Measurements from ENCODE around the gene ORC1. TPM values are rescaled to one million over a fixed set of nuclear protein-coding genes. Genes with fewer than 3 reads are reported as not detected.
"Not testable (repeated sequence)": the region's sequence is repeated elsewhere in the genome, so short reads cannot be mapped to it uniquely, and the experiment has no call there.

Gene ORC1
- total RNA-seq, 2 donors from 2014 or later = 1.2 to 2.0 TPM

DNA sequence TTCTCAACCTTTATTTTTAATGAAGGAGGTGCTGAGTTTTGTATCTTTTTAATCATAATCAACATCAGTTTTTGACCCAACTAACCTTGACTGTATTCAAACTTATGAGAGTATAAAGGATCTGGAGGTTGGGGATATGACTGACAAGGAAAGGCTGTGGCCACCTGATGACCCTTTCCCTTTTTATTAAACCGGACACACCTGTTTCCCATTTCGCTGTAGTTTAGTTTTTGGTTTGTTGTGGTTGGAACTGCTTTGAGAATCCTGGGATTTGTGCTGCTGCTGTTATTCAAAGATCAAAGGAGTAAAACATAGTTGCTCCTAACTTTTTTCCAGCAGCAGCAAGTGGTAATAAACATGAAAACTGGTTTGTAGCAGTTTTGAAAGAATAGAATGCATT is 12.6 kb upstream of the ORC1 start:
- H3K27ac Mint-ChIP-seq = no peak overlapping the region
- DNase-seq = no peak
- H3K9me3 ChIP-seq (ENCODE audit: control insufficient read depth, low read length, poor library complexity, severe bottlenecking) = no peaks in the 10 kb centered on the region
- H3K4me1 Mint-ChIP-seq = peaks cover 12% of the 10 kb centered on the region
- peaks cover 9% of the 10 kb centered on the region for H3K36me3 Mint-ChIP-seq (ENCODE audit: low read depth)
- H3K4me3 Mint-ChIP-seq = no peak overlapping the region
- no peaks in the 10 kb centered on the region for H3K27me3 Mint-ChIP-seq
- ATAC-seq = no peak

DNA sequence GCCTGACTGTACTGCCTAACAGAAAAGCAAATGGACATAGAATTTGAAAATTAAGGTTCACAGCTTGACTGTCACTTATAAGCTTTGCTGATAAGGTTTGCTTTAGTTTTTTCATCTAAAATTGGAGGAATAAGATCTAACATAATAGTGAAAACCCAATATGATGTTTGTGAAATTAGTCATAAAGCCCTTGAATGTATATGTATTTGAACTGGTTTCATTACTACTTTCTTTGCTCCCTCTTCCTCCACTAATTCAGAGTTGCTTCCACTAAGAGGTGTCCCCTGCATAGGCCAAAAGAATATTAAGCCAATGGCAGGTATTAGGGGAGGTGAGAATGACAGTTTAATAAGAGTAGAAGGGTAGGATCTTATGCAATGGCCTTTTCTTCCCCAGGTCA is 10.7 kb upstream of the ORC1 start:
- no peak for DNase-seq
- no peaks in the 10 kb centered on the region for H3K9me3 ChIP-seq (ENCODE audit: control insufficient read depth, low read length, poor library complexity, severe bottlenecking)
- no peak overlapping the region for H3K27ac Mint-ChIP-seq
- H3K27me3 Mint-ChIP-seq = no peaks in the 10 kb centered on the region
- ATAC-seq = no peak
- H3K36me3 Mint-ChIP-seq (ENCODE audit: low read depth) = peaks cover 9% of the 10 kb centered on the region
- no peak overlapping the region for H3K4me3 Mint-ChIP-seq
- peaks cover 12% of the 10 kb centered on the region for H3K4me1 Mint-ChIP-seq

DNA sequence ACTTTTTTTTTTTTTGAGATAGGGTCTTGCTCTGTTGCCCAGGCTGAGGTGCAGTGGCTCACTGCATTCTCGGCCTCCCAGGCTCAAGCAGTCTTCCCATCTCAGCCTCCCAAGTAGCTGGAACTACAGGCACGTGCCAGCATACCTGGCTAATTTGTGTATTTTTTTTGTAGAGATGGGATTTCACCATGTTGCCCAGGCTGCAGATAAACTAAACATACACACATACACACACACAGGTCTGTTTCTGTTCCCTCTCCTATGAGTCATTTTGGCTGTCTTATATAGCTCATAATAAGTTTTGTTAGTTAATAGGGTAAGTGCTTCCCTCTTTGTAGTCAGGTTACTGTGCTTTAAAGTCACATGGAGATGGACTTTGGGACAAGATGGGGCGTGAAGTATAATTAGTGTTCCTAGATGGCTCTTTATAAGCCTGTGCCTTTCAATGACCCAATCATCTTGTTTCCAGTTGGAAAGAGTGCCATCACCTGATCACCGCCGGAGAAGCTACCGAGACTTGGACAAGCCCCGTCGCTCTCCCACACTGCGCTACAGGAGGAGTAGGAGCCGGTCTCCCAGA is 9.3 kb upstream of the ORC1 start:
- ATAC-seq (no peak), DNase-seq (no peak)
- no peaks in the 10 kb centered on the region for H3K27me3 Mint-ChIP-seq
- peak overlapping the region; percentile 39 for H3K4me3 Mint-ChIP-seq
- peaks cover 8% of the 10 kb centered on the region for H3K4me1 Mint-ChIP-seq
- peak overlapping the region; percentile 49 for H3K27ac Mint-ChIP-seq
- peaks cover 15% of the 10 kb centered on the region for H3K36me3 Mint-ChIP-seq (ENCODE audit: low read depth)
- no peaks in the 10 kb centered on the region for H3K9me3 ChIP-seq (ENCODE audit: control insufficient read depth, low read length, poor library complexity, severe bottlenecking)

DNA sequence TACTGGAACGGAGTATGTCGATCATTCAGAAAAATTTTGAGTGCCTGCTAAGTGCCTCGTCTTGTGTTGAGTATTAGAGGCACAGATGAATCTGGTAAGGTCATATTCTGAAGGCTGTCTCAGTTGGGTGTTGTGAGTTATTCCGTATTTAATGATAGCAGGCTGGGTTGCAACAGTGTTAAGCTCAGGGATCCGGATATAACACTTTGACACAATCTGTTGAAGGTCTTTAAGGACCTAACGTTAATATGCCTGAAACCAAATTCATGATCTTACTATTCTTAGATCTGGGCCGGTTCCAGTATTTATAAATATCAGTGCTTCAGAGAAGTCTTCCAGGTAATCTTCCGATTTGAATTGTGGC is 734 bp upstream of the ORC1 start:
- H3K9me3 ChIP-seq (ENCODE audit: control insufficient read depth, low read length, poor library complexity, severe bottlenecking) = no peaks in the 10 kb centered on the region
- peaks cover 18% of the 10 kb centered on the region for H3K4me1 Mint-ChIP-seq
- peak overlapping the region; percentile 97 for H3K27ac Mint-ChIP-seq
- DNase-seq (no peak), ATAC-seq (no peak)
- peaks cover 15% of the 10 kb centered on the region for H3K36me3 Mint-ChIP-seq (ENCODE audit: low read depth)
- no peaks in the 10 kb centered on the region for H3K27me3 Mint-ChIP-seq
- H3K4me3 Mint-ChIP-seq = peak overlapping the region; percentile 100

DNA sequence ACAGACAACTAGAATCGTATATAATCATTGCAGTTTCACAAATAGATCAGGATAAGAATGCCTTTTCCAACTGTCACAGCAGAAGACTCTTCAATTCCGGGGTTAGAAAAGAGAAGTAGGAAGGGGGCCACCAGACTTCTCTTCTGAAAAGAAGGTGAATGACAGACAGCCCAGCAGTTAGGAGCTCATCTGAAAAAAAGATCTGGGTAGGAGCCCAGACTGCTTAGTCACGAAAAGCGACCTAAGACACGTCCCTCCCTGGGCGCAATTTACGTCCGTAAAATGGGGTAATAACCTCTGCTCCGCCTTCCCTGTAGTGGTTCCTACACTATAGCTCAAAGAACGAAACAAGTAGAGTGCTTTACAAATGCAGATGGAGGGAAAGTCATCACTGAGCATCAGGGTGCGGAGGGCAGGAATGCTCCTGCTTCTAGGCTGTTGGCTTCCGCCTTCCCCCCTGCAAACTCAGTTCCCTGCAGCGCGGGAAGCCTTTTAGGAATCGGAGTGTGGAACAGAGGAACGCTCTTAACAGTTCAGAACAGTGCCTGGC is 582 bp downstream of the ORC1 start:
- ATAC-seq (peak; percentile 60), DNase-seq (peak; percentile 18 to 45 (median 34))
- Mint-ChIP-seq H3K4me3 (peak overlapping the region; percentile 100), H3K36me3 (ENCODE audit: low read depth) (peaks cover 11% of the 10 kb centered on the region), H3K27me3 (no peaks in the 10 kb centered on the region), H3K4me1 (peaks cover 15% of the 10 kb centered on the region), H3K27ac (peak overlapping the region; percentile 97)
- H3K9me3 ChIP-seq (ENCODE audit: control insufficient read depth, low read length, poor library complexity, severe bottlenecking) = no peaks in the 10 kb centered on the region

DNA sequence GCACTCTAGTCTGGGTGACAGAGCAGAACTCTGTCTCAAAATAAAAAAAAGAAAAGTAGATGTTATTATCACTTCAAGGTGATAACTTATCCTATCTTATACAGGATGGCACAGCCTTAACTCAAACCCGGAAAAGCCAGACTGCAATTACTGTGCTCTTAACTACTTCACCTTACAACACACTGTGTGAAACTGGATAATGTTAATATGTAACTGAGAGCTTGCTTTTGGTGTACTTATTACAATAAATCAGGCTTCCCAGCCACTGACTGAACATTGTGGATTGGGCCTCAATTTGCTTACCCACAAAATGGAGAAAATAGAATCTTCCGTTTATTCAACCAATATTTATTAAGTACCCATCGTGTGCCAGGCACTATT is 1.4 kb downstream of the ORC1 start:
- Mint-ChIP-seq H3K36me3 (ENCODE audit: low read depth) (peaks cover 8% of the 10 kb centered on the region), H3K27me3 (no peaks in the 10 kb centered on the region), H3K4me3 (peak overlapping the region; percentile 100), H3K27ac (peak overlapping the region; percentile 59), H3K4me1 (peaks cover 15% of the 10 kb centered on the region)
- DNase-seq (no peak), ATAC-seq (no peak)
- no peaks in the 10 kb centered on the region for H3K9me3 ChIP-seq (ENCODE audit: control insufficient read depth, low read length, poor library complexity, severe bottlenecking)

DNA sequence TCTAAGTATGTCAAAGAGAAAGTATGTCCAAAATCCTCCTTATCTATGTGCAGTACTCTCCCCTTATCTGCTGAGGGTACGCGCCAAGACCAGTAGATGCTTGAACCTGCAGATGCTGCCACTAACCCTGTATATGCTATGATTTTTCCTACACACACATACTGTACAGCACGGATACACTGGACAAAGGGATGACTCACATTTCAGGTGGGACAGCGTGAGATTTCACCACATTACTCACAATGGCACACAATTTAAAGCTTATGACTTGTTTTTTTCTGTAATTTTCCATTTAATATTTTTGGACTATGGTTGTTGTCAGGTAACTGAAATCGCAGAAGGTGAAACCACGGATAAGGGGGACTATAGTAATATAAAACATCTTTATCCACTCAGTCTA is 4.1 kb downstream of the ORC1 start:
- H3K9me3 ChIP-seq (ENCODE audit: control insufficient read depth, low read length, poor library complexity, severe bottlenecking) = no peaks in the 10 kb centered on the region
- no peak for ATAC-seq
- H3K36me3 Mint-ChIP-seq (ENCODE audit: low read depth) = peaks cover 11% of the 10 kb centered on the region

DNA sequence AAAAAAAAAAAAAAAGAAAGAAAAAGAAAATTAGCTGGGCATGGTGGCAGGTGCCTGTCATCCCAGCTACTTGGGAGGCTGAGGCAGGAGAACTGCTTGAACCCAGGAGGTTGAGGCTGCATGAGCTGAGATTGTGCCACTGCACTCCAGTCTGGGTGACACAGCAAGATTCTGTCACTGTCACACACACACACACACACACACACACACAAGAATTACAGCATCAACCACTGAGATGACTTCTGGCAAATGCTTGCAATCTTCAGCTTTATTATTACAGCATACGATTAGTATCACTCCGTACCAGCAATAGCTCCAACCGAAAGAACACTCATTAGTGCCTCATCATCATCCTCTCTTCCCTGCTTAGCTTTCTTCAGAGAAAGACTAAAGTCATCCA is 4.6 kb downstream of the ORC1 start:
- Mint-ChIP-seq H3K4me3 (no peak overlapping the region), H3K27ac (no peak overlapping the region), H3K36me3 (ENCODE audit: low read depth) (peaks cover 13% of the 10 kb centered on the region), H3K27me3 (no peaks in the 10 kb centered on the region), H3K4me1 (peaks cover 16% of the 10 kb centered on the region)
- no peak for DNase-seq
- H3K9me3 ChIP-seq (ENCODE audit: control insufficient read depth, low read length, poor library complexity, severe bottlenecking) = no peaks in the 10 kb centered on the region
- ATAC-seq = no peak

More for the DNA sequence above, 4.1 kb downstream of the ORC1 start:
- no peak overlapping the region for H3K27ac Mint-ChIP-seq
- DNase-seq = no peak
- H3K4me3 Mint-ChIP-seq = no peak overlapping the region
- no peaks in the 10 kb centered on the region for H3K27me3 Mint-ChIP-seq
- peaks cover 17% of the 10 kb centered on the region for H3K4me1 Mint-ChIP-seq

DNA sequence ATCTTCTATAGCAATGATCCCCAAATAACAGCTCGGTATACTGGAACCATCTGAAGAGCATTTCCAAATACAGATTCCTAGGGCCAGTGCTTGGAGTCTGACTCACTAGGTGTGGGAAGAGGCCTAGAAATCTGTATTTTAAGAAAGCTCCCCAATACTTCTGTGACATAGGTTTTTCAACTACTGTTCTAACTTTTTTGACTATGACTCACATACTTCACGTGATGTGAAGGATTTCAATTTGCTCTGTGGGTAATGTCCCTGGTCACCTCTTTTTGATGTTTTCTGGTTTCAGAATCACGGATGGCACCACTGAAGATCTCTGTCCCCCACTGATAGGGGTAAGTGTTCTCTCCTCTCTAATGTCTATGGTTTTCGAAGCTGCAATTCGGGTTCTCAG is 11.0 kb downstream of the ORC1 start:
- no peaks in the 10 kb centered on the region for H3K9me3 ChIP-seq (ENCODE audit: control insufficient read depth, low read length, poor library complexity, severe bottlenecking)
- ATAC-seq = no peak
- Mint-ChIP-seq H3K27ac (no peak overlapping the region), H3K36me3 (ENCODE audit: low read depth) (peaks cover 7% of the 10 kb centered on the region), H3K27me3 (no peaks in the 10 kb centered on the region), H3K4me1 (peaks cover 6% of the 10 kb centered on the region), H3K4me3 (no peak overlapping the region)
- DNase-seq = no peak

DNA sequence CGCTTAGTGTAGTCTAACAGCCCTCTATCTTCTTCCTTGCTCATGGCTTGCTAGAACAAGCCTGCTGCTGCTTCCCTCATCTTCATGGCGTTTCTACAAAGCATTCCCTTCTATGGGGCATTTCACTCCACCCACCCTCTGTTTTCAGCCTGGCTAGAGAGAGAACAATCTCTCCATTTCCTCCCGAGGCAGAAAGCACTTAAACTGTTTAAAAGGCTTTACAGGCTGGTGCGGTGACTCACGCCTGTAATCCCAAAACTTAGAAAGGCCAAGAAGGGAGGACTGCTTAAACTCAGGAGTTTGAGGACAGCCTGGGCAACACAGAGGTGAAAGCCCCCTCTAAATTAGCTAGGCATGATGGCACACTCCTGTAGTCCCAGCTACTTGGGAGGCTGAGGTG is 17.8 kb downstream of the ORC1 start:
- Mint-ChIP-seq H3K4me1 (no peaks in the 10 kb centered on the region), H3K4me3 (no peak overlapping the region), H3K27me3 (no peaks in the 10 kb centered on the region), H3K36me3 (ENCODE audit: low read depth) (peaks cover 3% of the 10 kb centered on the region), H3K27ac (no peak overlapping the region)
- DNase-seq = no peak
- ATAC-seq = no peak
- H3K9me3 ChIP-seq (ENCODE audit: control insufficient read depth, low read length, poor library complexity, severe bottlenecking) = no peaks in the 10 kb centered on the region

DNA sequence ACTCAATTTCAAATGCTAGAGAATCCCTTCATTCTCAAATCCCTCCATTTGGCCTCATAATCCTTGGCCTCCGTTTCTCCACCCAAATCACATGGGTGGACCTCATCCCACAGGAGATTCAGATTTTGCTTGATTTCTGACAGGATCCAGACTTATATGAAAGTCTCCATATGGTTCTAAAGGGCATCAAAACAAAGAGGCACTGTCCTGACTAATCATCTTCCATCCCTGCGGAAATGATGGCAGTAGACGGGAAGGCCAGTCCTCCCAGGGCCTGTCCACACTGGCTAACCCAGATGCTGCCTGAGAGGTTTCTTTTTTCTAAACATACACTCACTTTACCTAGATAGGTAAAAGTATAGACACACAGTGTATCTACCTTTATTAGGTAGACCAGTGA is 18.8 kb downstream of the ORC1 start:
- no peak overlapping the region for H3K27ac Mint-ChIP-seq
- ATAC-seq (no peak), DNase-seq (no peak)
- no peaks in the 10 kb centered on the region for H3K4me1 Mint-ChIP-seq
- no peaks in the 10 kb centered on the region for H3K27me3 Mint-ChIP-seq
- peaks cover 3% of the 10 kb centered on the region for H3K36me3 Mint-ChIP-seq (ENCODE audit: low read depth)
- H3K4me3 Mint-ChIP-seq = no peak overlapping the region
- H3K9me3 ChIP-seq (ENCODE audit: control insufficient read depth, low read length, poor library complexity, severe bottlenecking) = no peaks in the 10 kb centered on the region

DNA sequence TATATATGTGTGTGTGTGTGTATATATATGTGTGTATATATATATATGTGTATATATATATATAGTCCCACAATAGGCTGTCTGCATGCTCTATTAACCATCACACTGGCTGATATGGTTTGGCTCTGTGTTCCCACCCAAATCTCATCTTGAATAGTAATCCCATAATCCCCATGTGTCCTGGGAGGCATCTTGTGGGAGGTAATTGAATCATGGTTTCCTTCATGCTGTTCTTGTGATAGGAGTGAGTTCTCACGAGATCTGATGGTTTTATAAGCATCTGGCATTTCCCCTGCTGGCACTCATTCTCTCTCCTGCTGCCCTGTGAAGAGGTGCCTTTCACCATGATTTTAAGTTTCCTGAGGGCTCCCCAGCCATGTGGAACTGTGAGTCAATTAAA is 34.4 kb downstream of the ORC1 start:
- not testable (repeated sequence) for H3K27me3 Mint-ChIP-seq; ATAC-seq; H3K9me3 ChIP-seq (ENCODE audit: control insufficient read depth, low read length, poor library complexity, severe bottlenecking); H3K27ac Mint-ChIP-seq; H3K4me3 Mint-ChIP-seq; H3K36me3 Mint-ChIP-seq (ENCODE audit: low read depth); DNase-seq
- peaks cover 18% of the 10 kb centered on the region for H3K4me1 Mint-ChIP-seq

DNA sequence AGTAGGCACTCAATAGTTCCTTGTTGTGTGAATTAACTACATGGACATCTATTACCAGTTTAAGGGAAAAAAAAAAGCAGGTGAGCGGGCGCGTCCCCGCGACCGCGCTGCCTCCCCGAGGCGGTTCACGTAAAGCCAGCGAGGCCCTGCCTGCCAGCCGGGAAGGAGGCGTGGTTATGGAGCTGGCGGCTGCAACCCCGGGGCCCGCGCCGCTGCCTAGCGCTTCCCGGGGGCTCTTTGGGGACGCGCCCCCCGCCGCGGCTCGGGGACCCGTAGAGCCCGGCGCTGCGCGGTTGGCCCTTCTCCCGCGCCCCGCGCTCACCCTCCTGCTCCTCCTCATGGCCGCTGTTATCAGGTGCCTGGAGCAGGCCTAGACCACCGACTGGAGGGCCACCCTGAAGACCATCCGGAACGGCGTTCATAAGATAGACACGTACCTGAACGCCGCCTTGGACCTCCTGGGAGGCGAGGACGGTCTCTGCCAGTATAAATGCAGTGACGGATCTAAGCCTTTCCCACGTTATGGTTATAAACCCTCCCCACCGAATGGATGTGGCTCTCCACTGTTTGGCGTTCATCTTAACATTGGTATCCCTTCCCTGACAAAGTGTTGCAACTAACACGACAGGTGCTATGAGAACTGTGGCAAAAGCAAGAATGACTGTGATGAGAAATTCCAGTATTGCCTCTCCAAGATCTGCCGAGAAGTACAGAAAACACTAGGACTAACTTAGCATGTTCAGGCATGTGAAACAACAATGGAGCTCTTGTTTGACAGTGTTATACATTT is 35.6 kb downstream of the ORC1 start:
- Mint-ChIP-seq H3K4me3 (peak overlapping the region; percentile 78), H3K36me3 (ENCODE audit: low read depth) (no peaks in the 10 kb centered on the region), H3K27ac (no peak overlapping the region), H3K4me1 (peaks cover 22% of the 10 kb centered on the region), H3K27me3 (no peaks in the 10 kb centered on the region)
- peak; percentile 47 to 57 (median 54) for DNase-seq
- H3K9me3 ChIP-seq (ENCODE audit: control insufficient read depth, low read length, poor library complexity, severe bottlenecking) = no peaks in the 10 kb centered on the region
- ATAC-seq = no peak

DNA sequence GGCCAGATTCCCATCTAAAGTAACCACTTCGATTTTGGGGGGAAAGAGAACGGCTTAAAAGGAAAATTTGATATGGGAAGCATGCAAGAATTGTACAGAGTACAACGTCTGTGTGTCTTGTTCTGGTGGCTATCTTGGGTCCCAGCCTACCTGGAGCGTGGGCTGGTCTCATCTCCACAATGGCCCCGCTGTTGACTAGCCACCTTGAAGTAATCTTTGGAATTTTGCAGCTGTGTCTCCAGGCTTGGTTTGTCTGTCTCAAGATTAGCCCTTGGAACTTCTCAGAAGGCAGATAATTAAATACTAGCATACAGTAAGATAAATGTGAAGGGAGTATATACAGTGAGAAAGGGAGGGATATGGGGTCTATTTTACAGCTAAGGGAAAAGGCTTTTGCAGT is 37.0 kb downstream of the ORC1 start:
- no peak overlapping the region for H3K27ac Mint-ChIP-seq
- no peak for DNase-seq
- H3K4me3 Mint-ChIP-seq = peak overlapping the region; percentile 41
- no peak for ATAC-seq
- H3K4me1 Mint-ChIP-seq = peaks cover 24% of the 10 kb centered on the region
- no peaks in the 10 kb centered on the region for H3K27me3 Mint-ChIP-seq
- H3K36me3 Mint-ChIP-seq (ENCODE audit: low read depth) = no peaks in the 10 kb centered on the region
- no peaks in the 10 kb centered on the region for H3K9me3 ChIP-seq (ENCODE audit: control insufficient read depth, low read length, poor library complexity, severe bottlenecking)

Data from T-helper 17 cell (primary cell).